GM19452 (cell line): Measurements from ENCODE around the gene GOLT1A.

Experiments used
- ATAC-seq: cut with Tn5 transposase; IDR thresholded peaks from one replicate; pipeline ENCODE4 v1.9.1; 2021; ENCODE audit not compliant: unreplicated experiment

GOLT1A gene

DNA sequence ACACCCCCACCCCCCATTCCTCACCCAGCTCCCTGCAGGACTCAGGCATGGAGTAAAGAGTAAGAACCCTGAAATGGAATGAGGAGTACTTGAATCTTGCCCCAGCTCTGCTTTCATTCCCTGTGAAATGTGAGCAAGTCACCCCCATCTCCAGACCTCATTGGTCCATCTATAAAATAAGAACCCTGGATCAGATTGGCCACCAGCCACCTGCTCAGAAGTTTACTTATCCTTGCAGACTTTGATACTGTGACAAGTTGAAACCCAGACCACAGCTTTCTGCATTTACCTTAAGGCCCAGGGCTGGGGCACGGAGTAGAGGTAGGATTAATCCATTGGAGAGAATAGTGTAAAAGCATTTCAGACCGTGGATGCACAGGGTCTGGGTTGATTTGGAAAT, 19.7 kb downstream of the GOLT1A start:
- no peak for ATAC-seq

DNA sequence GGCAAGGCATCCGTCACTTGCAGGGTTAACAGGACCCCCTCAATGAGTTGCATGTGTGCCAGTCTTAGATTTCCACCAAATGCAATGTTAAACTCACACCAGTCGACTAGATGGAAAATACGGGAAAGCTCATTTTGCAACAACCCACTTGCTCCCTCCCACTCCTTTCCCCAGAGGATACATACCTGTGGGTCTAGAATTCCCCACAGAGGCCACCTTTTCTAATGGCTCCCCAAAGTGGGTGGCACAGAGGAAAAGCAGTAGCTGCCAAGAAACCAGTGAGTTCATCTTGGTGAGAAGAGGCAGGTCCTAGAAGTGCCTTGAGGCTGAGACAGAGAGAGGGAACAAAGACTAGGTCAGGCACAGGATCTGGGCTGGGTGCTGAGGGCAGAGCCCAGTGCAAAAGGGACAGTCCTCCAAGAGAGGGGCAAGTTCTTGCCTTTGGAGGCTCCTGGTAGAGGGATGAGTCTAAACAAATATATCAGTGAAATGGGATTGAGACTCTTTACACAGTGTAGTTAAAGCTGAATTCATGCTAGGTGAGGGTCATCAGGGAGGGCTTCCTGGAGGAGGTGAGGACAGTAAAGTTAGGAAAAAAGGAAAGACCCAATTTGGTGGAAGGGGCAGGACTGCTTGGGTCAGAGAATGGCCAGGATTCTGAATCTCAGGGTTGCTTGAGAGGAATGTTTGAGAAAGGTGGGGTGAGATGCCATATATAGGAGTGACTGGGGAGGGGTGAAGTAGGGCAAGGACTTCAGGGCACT, 21.0 kb downstream of the GOLT1A start:
- no peak for ATAC-seq

DNA sequence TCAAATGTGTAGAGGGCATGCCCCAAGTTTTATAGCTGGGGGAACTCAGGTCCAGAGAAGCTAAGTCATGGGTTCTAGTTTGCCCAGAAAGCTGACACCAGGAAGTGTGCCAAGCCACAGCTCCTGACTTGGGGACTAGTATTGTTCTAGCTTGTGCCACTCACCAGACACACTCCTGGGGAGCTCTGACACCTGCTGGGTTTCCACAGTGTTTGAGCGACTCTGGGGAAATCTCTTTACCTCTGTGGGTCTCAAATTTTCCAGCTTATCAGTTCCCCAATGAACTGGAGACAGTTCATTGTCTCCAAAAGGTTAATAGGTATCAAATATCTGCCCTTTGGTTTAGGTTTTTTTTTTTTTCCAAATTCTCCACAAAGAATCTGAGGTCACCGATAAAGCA, 21.7 kb downstream of the GOLT1A start:
- no peak for ATAC-seq

DNA sequence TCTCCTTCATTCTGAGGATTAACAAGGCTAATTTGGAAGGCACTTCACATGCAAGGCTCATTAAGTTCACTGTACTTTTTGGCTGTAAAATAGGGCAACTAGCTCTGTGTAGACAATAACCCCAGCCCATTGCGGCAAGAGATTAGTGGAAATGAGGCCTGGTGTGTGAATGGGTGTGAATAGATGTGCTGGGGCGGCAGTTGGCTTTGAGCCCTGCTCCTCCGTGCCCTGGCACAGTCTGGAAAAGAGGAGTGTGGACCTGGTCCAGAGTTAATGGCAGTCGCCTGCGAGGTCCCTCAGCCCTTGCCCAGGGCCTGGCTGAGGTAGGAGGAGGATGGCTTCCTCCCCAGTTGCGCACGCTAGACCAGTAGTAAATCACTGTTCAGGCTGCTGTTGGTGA, 22.3 kb downstream of the GOLT1A start:
- ATAC-seq, result no peak

DNA sequence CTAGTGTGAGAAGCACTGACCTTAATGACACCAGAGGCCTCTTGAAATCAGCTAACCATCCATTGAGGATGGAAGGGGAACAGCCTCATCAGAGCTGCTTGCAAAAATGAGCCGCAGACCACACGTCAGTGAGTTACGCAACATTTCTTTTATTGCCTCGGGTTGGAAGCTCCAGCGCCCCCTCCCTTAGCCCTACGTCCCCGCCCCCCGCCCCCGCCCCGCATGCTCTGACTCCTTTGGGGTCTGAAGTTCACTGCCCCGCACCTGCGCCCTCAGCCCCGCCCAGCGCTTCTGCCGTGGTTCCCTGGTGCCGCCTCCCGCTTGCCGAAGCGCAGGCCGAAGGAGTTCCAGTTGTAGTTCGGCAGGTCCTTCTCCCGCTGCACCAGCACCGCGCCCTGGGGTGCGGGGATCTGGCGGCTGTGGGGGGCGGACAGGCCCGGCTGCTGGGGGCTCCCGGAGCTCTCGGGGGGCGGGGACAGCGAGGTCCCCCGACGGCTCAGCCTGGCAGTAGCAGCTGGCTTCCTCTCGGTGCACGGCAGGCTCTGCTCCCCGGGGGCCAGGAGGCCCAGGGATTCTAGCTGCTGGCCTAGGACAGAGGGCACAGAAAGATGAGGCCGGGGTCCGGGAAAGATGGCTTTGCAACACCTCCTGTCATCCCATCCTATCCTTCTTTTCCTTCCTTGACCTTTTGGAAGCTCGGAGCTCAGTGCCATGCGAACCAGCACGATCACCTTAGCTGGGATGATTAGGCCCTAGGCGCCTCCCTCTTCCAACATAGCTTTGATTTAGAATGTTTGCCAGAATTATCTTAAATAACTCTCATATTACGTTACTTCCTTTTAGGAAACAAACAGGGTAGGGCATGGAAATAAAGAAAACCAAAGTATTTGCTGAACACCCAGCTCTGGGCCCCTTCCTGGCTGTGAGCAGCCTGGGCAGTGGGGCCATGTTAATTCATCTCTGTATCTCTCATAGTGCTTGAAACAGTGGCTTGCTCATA, 23.3 kb downstream of the GOLT1A start:
- no peak for ATAC-seq

DNA sequence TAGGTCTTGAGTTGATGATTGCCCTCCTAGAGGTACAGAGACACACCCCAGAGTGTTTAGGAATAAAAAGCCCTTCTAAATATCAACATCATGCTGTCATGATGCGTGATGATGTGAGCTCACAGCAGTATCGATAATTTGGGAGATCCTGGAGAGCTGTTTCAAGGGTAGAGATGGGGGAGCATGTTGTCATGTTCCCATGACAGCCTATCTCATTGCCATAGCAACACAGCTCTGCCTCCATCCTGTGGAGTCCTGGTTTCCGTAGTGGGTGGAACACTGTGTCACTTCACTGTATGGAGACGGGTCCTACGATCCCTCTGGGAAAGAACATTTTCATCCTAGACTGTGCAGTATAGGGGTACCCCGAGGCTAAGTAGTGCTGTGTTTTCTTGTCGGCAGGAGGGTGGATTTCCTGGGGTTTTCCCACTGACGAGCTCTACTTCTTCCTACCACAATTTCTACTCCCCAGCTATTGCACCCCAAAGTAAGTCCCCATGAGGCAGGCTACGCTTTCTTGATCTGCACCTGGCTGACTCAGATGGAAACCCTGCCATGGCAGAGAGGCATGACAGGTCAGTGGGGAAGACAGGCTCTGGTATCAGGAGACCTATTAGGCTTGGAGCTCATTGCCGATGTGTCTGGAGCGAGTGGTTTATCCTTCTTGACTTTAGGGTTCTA, 24.7 kb downstream of the GOLT1A start:
- ATAC-seq, result no peak

DNA sequence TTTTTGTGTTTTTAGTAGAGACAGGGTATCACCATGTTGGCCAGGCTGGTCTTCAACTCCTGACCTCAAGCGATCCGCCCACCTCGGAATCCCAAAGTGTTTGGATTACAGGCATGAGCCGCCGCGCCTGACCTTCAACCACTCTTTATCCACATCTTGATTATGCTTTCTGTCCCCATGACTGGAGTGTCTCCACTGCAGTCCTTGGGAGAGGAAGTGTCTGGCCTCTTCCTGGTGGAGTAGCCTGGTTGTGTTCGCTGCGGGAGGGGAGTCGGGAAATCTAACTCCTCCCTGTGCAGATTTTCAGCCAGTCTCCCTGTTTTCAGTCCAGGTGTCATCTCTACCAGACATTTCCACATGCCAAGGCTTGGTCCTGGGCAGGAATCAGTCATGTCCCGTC, 27.2 kb downstream of the GOLT1A start:
- no peak for ATAC-seq

DNA sequence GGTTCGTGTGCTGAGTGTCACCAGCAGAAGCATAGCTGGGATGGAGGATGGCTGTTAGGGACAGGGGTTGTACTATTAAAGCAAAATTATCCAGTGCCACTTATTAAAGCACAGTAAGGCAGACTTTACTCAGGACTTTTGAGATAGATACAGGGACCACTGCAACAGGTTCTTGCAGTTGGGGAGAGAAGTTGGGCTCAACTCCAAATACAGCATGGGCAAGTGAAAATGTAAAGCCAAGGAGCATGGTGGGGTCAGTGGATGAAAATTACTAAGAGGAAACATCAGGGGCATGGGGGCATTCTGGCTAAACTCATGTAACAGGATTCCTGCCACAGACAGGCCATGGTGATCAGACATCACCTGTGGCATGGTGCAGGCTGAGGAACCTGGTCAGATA, 32.7 kb downstream of the GOLT1A start:
- ATAC-seq, result no peak

DNA sequence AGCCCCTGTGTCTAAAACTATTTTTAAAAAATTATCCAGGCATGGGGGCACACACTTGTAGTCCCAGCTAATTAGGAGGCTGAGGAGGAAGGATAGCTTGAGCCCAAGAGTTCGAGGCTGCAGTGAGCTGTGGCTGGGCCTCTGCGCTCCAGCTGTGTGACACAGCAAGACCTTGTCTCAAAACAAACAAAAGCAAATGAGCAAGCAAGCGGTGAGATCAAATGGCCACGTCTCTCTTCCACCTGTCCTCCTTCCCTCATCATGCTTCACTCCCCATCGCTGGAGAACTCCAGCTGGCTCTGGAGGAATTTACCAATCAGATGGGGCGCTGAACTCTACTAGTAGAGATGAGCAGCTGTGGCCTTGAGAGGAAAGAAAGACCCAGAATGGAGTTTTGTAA, 33.7 kb downstream of the GOLT1A start:
- no peak for ATAC-seq

DNA sequence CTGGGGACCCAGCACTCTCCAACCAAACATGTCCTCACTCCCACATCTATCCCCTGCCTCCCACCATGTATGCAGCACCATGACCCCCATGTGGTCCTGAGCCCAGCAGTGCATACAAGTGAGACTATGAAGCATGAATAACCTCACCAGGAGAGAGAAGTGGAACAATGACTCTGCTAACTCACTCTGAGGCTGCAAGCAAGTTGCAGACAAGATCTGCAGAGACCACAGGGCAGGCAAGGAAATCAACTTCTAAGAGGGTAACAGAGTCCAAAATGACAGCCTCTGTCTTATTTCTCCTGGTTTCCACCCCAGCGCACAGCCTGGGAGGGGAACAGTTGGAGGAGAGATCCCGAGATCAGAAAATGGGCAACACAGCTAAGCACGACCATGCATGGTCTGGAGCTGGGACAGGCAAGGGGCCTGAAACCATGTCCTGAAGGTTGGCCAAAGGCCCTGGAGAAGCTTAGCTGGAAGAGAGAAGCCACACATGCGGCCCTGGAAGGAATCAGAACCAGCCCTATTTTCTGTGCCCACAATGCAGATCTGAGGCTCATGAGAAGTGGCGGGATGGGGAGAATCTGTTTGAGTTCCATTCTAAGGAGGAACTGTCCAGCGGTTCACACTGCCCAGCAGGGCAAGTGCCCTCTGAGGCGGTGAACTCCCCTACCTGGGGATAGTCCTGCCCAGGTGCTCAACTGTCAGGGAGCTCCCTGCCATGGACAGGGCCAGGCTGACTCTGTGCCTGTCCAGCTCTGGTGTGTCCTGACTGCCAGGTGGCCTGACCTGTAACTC, 35.1 kb downstream of the GOLT1A start:
- no peak for ATAC-seq

DNA sequence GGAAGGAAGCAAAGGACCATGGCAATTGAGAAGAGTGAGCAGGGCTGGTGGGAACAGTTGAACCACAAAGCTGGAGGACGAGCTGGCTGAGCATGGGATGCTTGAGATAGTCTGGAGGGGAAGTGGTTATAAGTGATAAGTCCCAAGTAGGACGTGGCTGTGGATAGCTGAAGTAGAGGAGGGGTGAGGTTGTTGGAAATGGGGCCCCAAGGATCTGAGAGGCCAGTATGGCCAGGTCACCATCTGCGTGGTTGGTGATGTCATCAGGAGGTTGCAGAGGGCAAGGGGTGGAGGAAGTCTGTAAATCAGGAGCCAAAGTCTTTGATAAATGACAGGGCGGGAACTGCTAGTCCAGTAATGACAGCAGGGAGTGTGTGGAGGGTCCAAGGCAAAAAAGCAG, 36.7 kb downstream of the GOLT1A start:
- no peak for ATAC-seq

DNA sequence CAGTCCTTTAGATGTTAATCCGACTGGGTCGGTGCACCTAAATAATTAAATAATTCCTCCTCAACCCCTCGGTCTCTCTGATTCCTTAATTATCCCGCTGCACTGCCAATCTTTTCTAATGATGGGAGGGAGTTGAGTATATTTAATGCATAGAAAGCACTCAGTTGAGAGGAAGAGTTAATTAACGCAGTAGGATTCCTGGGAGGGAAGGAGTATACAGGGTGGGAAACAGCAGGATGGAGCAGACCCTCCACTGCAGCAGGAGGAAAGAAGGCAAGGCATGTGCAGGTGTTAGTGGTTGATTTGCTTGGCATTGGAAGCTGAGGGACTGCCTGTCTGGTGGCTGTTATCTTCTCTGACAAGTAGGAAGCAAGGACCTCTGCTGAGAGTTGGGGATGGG, 37.7 kb downstream of the GOLT1A start:
- no peak for ATAC-seq

DNA sequence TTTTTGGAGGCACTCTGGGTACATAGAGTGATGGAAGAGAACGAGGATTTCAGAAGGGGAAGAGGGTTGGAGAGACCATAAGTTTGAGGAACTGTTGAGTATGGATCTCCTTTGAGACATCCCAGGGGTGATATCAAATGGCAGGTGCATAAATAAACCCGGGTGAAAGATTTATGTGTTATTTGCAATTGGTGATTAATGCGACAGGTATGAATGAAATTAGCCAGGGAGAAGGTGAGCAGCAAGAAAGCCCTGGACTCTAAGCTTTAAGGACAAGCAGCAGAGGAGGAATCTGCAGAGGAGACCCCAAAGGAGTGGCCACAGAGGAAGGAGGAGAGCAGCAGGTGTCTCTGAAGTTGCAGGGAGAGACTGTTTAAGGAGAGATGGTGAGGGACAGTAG, 38.8 kb downstream of the GOLT1A start:
- ATAC-seq, result no peak

DNA sequence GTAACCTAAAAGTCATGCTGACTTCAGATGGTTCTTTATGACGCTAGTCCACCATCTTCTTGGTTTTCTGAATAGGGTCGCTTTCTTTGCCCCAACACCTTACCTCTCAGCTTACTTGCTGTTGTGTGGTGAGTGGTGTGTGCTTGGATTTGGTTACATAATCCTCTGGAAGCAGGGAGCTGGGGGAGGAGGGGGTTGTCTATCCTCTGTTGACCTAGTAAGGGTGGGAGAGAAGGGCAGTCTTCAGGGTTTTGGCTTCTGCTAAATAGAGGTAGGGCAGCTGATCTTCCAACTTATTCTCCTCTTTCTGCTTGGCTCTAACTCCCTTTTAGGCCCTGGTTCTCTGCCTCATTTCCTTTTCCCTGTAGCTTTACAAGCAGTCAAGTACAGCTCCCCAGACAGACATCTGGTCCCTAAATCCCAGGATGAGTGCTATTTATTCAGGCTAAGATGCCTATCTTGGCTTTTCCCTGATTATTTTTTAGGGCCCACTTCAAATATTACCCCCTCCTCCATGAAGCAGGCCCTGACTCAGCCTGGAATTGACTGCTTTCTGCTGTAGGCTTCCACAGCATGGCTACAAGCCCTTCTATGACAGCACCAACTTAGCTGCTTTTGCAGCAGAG, 41.3 kb downstream of the GOLT1A start:
- no peak for ATAC-seq

DNA sequence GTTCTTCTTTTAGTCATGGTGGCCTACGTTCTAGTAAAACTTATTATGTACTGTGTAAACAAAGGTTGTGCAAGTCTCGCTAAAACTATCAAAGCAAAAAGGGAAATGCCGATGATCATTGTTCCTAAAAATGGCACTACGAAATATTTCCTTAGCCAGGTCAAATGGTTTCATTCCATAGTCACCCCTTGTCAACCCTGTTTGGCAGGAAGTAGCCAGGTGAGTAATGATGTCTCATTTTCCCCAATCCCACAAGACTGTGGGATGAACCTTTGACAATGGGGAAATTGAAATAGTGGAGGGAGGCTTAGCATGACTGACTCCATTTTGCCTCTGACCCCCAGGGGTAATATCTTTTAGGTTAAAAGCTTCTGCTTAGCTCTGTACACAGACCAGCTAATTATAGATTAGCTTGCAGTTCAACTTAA, 42.0 kb downstream of the GOLT1A start:
- ATAC-seq, result no peak

DNA sequence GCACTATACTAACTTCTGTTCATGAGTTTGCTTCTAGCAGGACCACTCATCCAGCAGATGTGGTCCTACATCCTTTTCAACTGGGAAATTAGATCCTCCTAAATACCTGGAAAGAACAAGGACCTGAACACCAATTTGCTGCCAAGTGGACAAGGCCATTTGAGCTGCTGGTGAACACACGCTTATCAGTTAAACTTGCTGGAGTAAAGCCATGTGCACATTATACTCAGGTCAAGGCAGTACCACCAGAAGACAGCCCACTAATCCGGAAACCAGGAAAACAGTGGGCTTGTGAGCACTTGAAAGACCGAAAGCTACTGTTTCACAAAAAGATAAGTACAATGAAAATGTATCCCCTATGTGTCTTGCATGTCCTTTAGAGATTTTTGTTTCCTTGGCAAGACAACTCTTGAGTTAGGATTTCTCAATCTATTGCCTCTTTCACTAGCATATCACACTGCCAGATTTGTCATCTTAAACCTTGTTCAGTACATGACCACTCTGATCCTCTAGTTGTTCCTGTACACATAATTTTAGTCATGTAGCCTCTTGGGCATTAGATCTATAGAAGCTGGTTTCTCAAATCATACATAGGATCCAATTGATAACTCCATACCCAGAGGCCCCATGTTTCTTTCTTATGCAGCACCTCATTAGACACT, 43.2 kb downstream of the GOLT1A start:
- ATAC-seq, result no peak

DNA sequence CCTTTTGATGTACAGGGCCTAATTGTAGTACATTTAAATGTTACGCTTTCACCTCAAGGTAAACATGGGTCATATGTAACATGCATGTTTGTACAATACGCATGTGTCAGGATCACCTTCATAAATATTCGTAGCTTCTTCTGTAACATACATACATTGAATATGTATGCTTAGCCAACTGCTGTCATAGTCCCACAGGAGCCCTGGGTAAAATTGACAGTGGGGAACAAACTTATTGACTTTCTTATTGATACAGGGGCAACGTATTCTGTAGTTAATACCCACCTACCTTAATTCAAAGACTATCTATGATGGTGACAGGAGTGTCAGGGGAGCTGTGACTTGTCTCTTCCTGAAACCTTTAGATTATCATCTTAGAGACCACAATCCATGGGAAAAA, 43.9 kb downstream of the GOLT1A start:
- ATAC-seq, result no peak

DNA sequence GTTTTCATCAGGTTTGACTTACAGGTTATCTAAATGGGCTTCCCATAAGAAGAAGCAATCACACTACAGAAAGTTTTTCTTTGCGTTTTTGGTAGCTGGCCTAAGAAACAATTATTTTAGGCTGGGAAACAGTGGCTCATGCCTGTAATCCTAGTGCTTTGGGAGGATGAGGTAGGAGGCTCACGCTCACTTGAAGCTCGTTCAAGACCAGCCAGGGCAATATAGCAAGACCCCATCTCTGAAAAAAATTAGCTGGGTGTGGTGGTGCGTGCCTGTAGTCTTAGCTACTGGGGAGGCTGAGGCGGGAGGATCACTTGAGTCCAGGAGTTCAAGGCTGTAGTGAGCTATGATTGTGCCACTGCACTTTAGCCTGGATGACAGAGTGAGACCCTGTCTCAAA, 46.1 kb downstream of the GOLT1A start:
- no peak for ATAC-seq

DNA sequence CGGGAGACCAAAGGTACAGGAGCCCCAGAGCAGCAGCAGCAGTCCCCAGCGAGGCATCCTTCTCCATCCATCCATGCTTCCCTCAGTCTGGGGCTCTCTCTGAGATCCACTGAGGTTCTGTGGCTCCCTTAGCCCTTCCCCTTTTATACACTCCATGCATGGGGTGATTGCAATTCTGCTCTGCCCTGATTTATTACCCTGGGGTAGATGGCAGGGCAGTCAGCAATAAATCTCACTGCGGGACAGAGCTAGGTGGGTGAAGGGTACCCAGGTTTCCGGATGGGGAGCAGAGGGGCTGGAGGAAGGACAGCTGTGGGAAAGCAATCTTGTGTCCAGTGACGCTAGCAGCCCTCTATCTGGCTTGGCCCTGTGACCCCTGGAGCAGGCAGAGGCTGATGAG, 47.6 kb downstream of the GOLT1A start, which contains the start of gene REN:
TSS of gene REN (minus strand) at position 119 of the 400 bp plus-strand sequence. CDS start at position 75, 44 bp downstream.
- ATAC-seq, result no peak
